Amygdala (tissue), 56 donors: ENCODE results near the gene ACTN4.
"Not testable (repeated sequence)": the region's sequence is repeated elsewhere in the genome, so short reads cannot be mapped to it uniquely, and the experiment has no call there.

Experiments
- DNase-seq, 56 donors: peaks; one replicate each; lab custom pipeline; 2025; lab: John Stamatoyannopoulos, UW

Gene ACTN4

GRCh38 chr19:38647368-38647965 lies at the start of gene ACTN4:
ACTN4 (plus strand) TSS chr19:38647649; CDS start chr19:38647746, 97 bp downstream.
- DNase-seq = peak; percentile 77 to 100 (median 96)

DNA sequence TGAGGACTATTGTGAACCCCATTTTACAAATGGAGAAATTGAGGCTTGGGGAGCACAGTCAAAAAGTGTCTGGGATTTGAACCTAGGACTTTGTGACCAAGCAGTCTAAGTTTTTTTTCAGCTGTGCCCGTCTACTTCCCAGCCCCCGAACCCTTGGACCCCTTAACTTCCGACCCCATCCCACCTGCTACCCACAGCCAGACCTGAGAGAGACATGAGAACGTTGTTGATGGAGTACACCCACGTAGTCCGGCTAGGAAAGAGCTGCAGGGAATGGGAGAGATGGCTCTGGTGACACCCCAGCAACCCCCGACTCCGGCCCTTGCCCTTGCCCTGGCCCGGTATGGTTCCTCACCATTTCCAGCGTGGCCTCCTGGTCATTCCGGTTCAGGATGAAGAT lies 47.7 kb upstream of the ACTN4 start:
- no peak for DNase-seq

GRCh38 chr19:38602856-38603255 lies 44.6 kb upstream of the ACTN4 start:
- not testable (repeated sequence) for DNase-seq

DNA sequence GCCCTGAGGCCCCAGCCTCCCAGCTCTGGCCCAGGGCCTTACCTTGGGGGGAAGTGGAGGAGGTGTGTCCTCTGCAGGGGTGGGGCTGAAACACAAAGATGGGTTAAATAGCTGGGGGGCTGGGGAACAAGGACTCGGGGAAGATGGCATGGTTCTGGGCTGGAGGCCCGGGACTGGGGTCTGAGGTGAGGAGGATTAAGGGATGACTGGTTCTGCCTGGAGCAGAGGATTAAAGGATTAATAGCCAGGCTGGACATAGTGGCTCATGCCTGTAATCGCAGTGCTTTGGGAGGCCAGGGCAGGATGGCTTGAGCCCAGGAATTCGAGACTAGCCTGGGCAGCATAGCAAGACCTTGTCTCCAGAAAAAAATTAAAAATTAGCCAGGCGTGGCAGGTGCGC lies 41.3 kb upstream of the ACTN4 start:
- no peak for DNase-seq

DNA sequence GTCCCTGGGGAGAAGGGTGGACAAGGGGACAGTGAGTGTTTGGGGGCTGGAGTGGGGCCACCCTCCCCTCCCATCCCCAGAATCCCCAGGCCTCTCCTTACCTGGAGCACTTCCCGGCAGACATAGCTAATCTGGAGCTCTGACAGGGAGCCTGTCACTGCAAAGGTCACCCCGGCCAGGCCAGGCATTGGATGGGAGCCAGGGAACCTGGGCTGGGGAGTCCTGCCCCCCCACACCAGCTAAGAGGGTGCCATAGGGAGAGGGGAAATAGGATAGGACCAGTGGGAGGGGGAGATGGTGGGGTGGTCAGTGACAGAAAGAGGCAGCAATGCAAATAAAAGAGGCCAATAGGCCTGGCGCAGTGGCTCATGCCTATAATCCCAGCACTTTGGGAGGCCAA lies 33.2 kb upstream of the ACTN4 start:
- no peak for DNase-seq

- DNase-seq = no peak
These were observed 32.4 kb upstream of the ACTN4 start for GRCh38 chr19:38615007-38615581.

DNA sequence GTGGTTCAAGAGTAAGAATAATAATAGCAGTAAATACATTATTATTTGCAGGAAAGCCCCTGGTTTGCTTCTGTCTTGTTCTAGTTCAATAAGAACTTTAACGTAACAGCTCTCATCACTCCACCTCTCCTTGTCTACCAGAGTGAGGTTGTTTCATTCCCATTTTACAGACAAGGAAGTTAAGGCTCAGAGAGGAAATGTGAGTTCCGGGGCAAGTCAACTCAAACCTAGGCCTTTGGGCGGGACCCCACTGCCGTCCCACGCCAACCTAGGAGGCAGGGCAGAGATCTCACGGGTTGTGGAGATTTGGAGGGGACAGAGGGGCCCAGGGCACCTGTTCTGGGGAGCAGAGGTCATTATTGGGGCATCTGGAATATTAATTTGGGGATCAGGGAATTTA lies 31.2 kb upstream of the ACTN4 start:
- DNase-seq = no peak

DNA sequence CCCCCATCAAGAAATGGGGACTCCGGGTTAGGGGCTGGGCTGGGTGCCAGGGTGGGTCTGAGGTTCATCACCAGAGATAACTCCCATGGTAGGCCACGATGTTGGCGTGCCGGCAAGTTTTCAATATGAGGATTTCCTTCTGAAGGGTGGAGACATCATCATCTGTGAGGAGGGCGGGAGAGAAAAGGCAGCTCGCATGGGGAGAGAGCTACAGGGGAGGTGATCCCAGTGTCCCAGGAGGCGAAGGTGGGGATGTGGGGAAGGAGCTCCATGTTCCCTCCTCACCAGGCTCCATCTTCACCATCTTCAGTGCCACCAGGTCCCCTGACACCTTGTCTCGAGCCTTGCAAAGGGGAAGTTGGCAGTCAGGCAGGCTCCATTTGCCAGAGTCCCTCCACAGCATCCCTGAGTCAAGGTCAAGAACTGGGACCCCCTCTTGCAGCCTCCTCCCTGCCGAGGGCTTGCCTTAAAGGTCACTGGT lies 30.1 kb upstream of the ACTN4 start:
- DNase-seq = no peak

- DNase-seq = peak in 9 of 56 donors; percentile 7 to 51 (median 19)
These were observed 29.5 kb upstream of the ACTN4 start, which contains the start of gene MAP4K1 for GRCh38 chr19:38617764-38618589. MAP4K1 (minus strand) TSS chr19:38617953; CDS start chr19:38617895, 58 bp downstream.

- peak; percentile 93 to 100 (median 97) for DNase-seq
These were observed 28.7 kb upstream of the ACTN4 start, which contains the start of gene EIF3K for GRCh38 chr19:38618590-38619360. EIF3K (plus strand) TSS chr19:38619188; CDS start chr19:38619269, 81 bp downstream.

- DNase-seq = peak in 1 of 56 donors; percentile 32
These were observed 27.9 kb upstream of the ACTN4 start for GRCh38 chr19:38619361-38620174.

GRCh38 chr19:38624822-38625221 lies 22.6 kb upstream of the ACTN4 start:
- DNase-seq = no peak

- DNase-seq = no peak
These were observed 21.0 kb upstream of the ACTN4 start for GRCh38 chr19:38626401-38626800.

- no peak for DNase-seq
These were observed 17.9 kb upstream of the ACTN4 start for GRCh38 chr19:38629568-38629967.

- DNase-seq = not testable (repeated sequence)
These were observed 16.1 kb upstream of the ACTN4 start for GRCh38 chr19:38631301-38631700.

- DNase-seq = not testable (repeated sequence)
These were observed 15.5 kb upstream of the ACTN4 start for GRCh38 chr19:38631811-38632475.

- no peak for DNase-seq
These were observed 14.8 kb upstream of the ACTN4 start for GRCh38 chr19:38632476-38633213.
